GM21367 (cell line): ENCODE measurements around the gene ALDH1L2.
"Not testable (repeated sequence)": the region's sequence is repeated elsewhere in the genome, so short reads cannot be mapped to it uniquely, and the experiment has no call there.

ENCODE experiments used
- ATAC-seq: cut with Tn5 transposase; IDR thresholded peaks from one replicate; pipeline ENCODE4 v1.9.1; 2021; ENCODE audit not compliant: unreplicated experiment

ALDH1L2 gene

GRCh38 chr12:105084251-105085250 lies at the start of gene ALDH1L2:
Gene ALDH1L2, minus strand, starts transcription at chr12:105084458. Its CDS starts 22 bp downstream, at chr12:105084436.
- ATAC-seq = peak; percentile 85

GRCh38 chr12:105120551-105120950 lies 36.3 kb upstream of the ALDH1L2 start:
- no peak for ATAC-seq

GRCh38 chr12:105116969-105117368 lies 32.7 kb upstream of the ALDH1L2 start:
- no peak for ATAC-seq

- ATAC-seq = no peak
Measured at GRCh38 chr12:105113094-105113493, 28.8 kb upstream of the ALDH1L2 start.

- no peak for ATAC-seq
Measured at GRCh38 chr12:105110851-105111250, 26.6 kb upstream of the ALDH1L2 start.

- peak; percentile 30 for ATAC-seq
Measured at GRCh38 chr12:105109465-105110212, 25.4 kb upstream of the ALDH1L2 start.

GRCh38 chr12:105107494-105108371 lies 23.5 kb upstream of the ALDH1L2 start, which contains the start of gene WASHC4:
Gene WASHC4, plus strand, starts transcription at chr12:105107731. Its CDS starts 70 bp downstream, at chr12:105107801.
- ATAC-seq = peak; percentile 80

GRCh38 chr12:105107171-105107493 lies 22.9 kb upstream of the ALDH1L2 start:
- peak; percentile 16 for ATAC-seq

- ATAC-seq = no peak
Measured at GRCh38 chr12:105106621-105107020, 22.4 kb upstream of the ALDH1L2 start.

- ATAC-seq = no peak
Measured at GRCh38 chr12:105104762-105105161, 20.5 kb upstream of the ALDH1L2 start.

- ATAC-seq = no peak
Measured at GRCh38 chr12:105102673-105103072, 18.4 kb upstream of the ALDH1L2 start.

- no peak for ATAC-seq
Measured at GRCh38 chr12:105100998-105101397, 16.7 kb upstream of the ALDH1L2 start.

GRCh38 chr12:105100207-105100985 lies 16.1 kb upstream of the ALDH1L2 start:
- ATAC-seq = no peak

GRCh38 chr12:105099356-105099755 lies 15.1 kb upstream of the ALDH1L2 start:
- ATAC-seq = no peak

GRCh38 chr12:105095338-105095737 lies 11.1 kb upstream of the ALDH1L2 start:
- ATAC-seq = not testable (repeated sequence)

GRCh38 chr12:105092336-105092735 lies 8.1 kb upstream of the ALDH1L2 start:
- ATAC-seq = no peak

- no peak for ATAC-seq
Measured at GRCh38 chr12:105091476-105092206, 7.4 kb upstream of the ALDH1L2 start.

GRCh38 chr12:105090361-105090760 lies 6.1 kb upstream of the ALDH1L2 start:
- ATAC-seq = no peak

GRCh38 chr12:105089817-105090216 lies 5.6 kb upstream of the ALDH1L2 start:
- no peak for ATAC-seq
